ENCODE results near the gene IER3. TPM values are rescaled to one million over a fixed set of nuclear protein-coding genes. Genes with fewer than 3 reads are reported as not detected.
A peak's percentile ranks its signal among the peaks of the same experiment; 100 is the strongest.

The IER3 gene
- total and polyA plus RNA-seq, 9 of the 15 experiments (the other 6 are each of a cell fraction or from before 2014, with no cell fraction given) = 1.5 to 30.0 (median 11.5) TPM

DNA sequence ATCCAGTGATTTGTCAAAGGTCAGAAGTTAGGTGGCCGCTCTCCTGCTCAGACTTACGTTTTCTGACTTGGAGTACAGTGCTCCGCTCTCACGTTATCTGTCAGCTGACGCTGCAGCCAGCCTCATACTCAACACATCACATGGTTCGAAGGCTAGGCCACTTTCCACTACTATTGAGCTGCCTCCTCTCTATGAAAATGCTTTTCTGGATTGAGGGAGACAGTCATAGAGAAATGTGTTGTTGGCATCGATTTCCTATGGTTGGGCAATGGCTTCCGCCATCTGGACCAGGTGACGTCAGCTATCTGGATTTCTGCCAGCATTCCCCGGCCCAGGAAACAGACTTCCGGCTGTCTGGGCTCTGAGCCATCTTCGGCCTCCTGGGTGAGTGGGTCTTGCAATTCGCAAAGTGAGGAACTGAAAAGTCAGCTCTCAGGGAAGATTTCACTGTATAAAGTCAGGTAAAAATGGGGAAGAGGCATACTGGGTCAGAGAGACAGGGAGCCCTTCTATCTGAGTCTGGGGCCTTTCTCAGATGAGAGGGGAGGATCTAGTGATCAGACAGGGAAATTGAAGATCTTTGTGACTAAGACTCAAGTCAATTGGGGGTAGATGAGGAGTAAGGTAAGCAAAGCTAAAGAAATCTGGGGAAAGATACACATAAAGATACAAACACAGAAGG lies 37.5 kb upstream of the IER3 start (continued):
- no peak for TF ChIP-seq KLF10 (CRISPR knock-in tag; IDR thresholded peaks at IDR 0.05)
- 0 out of 2 replicates have a peak, but pooled peaks have one; percentile 69 for TF ChIP-seq NR2F6 (CRISPR knock-in tag; IDR thresholded peaks at IDR 0.05)
- TF ChIP-seq PPARD (CRISPR knock-in tag; IDR thresholded peaks at IDR 0.05) = no peak
- TF ChIP-seq, protein P1, sequence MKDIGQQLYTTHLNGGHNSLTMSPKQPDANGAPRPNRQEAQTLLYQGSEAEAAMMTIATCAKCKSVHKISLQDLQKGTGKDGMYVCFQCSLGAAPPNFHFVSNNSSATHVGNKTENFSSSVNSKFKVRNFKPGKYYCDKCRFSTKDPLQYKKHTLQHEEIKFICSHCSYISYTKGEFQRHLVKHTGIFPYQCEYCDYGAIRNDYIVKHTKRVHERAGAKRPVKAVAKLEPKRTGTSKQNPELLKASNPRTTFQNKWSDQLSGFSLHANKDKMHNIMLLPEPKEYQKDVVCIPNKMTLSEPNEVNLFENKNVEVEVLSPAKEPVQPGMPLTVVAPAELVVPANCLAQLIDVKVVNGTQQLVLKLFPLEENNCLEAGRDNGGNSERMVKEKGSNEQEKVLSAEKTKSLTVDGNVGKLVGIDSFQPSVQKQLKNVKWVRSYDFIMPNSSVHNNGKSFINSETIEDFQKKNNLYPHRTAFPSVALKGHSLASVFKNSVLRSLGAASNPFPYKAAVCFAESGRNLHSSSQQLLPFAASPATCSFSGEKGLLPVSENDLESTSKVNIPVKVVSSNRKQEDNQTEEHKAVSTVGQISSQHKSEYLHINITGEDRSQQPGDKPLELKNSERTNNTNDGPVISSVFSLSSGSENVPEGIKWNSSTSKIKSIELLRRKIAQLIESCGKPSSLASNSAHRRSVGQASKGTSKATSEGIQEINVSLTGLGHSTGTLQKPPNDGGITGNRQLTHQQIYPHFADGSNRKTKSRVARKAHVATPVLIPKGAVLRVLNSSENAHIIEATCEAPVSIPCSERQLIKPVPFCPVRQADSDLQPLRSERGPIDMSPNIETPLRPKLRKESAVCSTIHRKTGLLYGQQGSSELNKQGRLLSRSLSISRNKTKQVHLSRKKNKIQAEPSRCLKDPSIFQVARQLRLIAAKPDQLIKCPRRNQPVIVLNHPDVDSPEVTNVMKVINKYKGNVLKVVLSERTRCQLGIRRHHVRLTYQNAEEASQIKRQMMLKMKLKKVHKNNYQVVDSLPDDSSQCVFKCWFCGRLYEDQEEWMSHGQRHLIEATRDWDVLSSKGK (CRISPR knock-in tag; IDR thresholded peaks at IDR 0.05) = no peak
- TF ChIP-seq CBFA2T2 (conservative IDR thresholded peaks at IDR 0.05) = peak; percentile 66
- TF ChIP-seq TRIM28 (IDR thresholded peaks at IDR 0.05) = peak; percentile 73; the same call in 1 of the 2 replicates
- no peak for TF ChIP-seq ZNF224 (CRISPR knock-in tag; IDR thresholded peaks at IDR 0.05)
- TF ChIP-seq ZSCAN32 (CRISPR knock-in tag; IDR thresholded peaks at IDR 0.05) = peak; percentile 28; the same call in 1 of the 2 replicates
- TF ChIP-seq FOXK1 (CRISPR knock-in tag; IDR thresholded peaks at IDR 0.05; ENCODE audit: borderline replicate concordance) = no peak
- TF ChIP-seq SRF (CRISPR knock-in tag; IDR thresholded peaks at IDR 0.05) = no peak; a peak in 1 of 4 replicates
- TF ChIP-seq HNRNPLL (IDR thresholded peaks at IDR 0.05; ENCODE audit: low read depth, low read length, poor library complexity, severe bottlenecking) = no peak
- no peak for TF ChIP-seq NR1H2 (CRISPR knock-in tag; IDR thresholded peaks at IDR 0.05)
- TF ChIP-seq PTBP1 (IDR thresholded peaks at IDR 0.05; ENCODE audit: low read depth, low read length) = no peak
- TF ChIP-seq, protein P2, sequence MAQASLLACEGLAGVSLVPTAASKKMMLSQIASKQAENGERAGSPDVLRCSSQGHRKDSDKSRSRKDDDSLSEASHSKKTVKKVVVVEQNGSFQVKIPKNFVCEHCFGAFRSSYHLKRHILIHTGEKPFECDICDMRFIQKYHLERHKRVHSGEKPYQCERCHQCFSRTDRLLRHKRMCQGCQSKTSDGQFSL (CRISPR knock-in tag; IDR thresholded peaks at IDR 0.05) = no peak
- TF ChIP-seq, protein P2 (tag; IDR thresholded peaks at IDR 0.05) = no peak
- TF ChIP-seq, protein P3, sequence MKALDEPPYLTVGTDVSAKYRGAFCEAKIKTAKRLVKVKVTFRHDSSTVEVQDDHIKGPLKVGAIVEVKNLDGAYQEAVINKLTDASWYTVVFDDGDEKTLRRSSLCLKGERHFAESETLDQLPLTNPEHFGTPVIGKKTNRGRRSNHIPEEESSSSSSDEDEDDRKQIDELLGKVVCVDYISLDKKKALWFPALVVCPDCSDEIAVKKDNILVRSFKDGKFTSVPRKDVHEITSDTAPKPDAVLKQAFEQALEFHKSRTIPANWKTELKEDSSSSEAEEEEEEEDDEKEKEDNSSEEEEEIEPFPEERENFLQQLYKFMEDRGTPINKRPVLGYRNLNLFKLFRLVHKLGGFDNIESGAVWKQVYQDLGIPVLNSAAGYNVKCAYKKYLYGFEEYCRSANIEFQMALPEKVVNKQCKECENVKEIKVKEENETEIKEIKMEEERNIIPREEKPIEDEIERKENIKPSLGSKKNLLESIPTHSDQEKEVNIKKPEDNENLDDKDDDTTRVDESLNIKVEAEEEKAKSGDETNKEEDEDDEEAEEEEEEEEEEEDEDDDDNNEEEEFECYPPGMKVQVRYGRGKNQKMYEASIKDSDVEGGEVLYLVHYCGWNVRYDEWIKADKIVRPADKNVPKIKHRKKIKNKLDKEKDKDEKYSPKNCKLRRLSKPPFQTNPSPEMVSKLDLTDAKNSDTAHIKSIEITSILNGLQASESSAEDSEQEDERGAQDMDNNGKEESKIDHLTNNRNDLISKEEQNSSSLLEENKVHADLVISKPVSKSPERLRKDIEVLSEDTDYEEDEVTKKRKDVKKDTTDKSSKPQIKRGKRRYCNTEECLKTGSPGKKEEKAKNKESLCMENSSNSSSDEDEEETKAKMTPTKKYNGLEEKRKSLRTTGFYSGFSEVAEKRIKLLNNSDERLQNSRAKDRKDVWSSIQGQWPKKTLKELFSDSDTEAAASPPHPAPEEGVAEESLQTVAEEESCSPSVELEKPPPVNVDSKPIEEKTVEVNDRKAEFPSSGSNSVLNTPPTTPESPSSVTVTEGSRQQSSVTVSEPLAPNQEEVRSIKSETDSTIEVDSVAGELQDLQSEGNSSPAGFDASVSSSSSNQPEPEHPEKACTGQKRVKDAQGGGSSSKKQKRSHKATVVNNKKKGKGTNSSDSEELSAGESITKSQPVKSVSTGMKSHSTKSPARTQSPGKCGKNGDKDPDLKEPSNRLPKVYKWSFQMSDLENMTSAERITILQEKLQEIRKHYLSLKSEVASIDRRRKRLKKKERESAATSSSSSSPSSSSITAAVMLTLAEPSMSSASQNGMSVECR (CRISPR knock-in tag; IDR thresholded peaks at IDR 0.05) = 0 out of 2 replicates have a peak, but pooled peaks have one; percentile 64
- no peak for TF ChIP-seq ZNF121 (CRISPR knock-in tag; conservative IDR thresholded peaks at IDR 0.05)
- no peak for TF ChIP-seq ZNF347 (CRISPR knock-in tag; IDR thresholded peaks at IDR 0.05; ENCODE audit: low read depth)
- no peak for TF ChIP-seq SNIP1 (IDR thresholded peaks at IDR 0.05; ENCODE audit: low read depth)
- no peak for TF ChIP-seq CHD1 (IDR thresholded peaks at IDR 0.05; ENCODE audit: low read length)
- TF ChIP-seq ZNF57 (CRISPR knock-in tag; IDR thresholded peaks at IDR 0.05) = no peak
